ENCODE results near the gene PKHD1.

PKHD1 gene

DNA sequence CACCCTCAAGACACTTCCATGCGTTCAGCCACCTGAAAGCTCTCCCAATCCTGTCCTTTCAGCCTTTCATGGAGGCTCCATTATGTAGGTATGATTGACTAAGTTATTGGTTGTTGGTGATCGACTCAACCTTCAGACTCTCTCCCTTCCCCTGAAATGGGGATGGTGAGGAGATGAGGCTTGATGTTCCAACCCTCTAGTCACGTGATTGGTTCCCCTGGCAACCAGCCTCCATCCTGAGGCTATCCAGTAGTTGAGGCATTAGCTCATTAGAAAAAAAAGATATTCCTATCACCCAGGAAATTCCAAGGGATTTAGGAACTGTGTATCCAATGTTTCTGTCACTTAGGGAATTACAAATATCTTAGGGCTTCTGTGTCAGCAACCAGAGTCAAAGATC lies 426.6 kb downstream of the PKHD1 start:
- TF ChIP-seq, protein P1, sequence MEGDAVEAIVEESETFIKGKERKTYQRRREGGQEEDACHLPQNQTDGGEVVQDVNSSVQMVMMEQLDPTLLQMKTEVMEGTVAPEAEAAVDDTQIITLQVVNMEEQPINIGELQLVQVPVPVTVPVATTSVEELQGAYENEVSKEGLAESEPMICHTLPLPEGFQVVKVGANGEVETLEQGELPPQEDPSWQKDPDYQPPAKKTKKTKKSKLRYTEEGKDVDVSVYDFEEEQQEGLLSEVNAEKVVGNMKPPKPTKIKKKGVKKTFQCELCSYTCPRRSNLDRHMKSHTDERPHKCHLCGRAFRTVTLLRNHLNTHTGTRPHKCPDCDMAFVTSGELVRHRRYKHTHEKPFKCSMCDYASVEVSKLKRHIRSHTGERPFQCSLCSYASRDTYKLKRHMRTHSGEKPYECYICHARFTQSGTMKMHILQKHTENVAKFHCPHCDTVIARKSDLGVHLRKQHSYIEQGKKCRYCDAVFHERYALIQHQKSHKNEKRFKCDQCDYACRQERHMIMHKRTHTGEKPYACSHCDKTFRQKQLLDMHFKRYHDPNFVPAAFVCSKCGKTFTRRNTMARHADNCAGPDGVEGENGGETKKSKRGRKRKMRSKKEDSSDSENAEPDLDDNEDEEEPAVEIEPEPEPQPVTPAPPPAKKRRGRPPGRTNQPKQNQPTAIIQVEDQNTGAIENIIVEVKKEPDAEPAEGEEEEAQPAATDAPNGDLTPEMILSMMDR (IDR thresholded peaks at IDR 0.05; ENCODE audit: insufficient read depth, low read depth, low read length, missing control alignments): no peak
- no peak overlapping the region for H3K4me3 ChIP-seq (ENCODE audit: low read depth, low read length)
- no peak for DNase-seq (ENCODE audit: low read depth)

DNA sequence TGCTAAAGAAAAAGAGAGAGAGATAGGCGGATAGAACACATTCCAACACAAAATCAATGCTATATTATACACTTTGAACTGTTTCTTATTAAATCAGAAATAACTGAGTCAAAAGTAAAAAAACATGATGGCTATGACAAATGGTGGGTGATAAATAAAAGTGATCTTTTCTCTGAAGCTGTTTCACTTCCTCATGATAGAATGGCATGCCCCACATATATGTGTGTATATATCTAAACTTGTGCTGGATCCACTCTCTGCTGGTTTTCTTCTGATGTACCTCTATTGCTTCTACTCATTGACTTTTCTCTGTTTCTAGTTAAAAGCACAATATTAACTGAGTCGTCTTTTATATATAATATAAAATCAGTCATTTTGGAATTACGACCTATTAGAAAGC lies 429.9 kb downstream of the PKHD1 start:
- H3K4me3 ChIP-seq (ENCODE audit: low read depth, low read length): no peak overlapping the region
- DNase-seq (ENCODE audit: low read depth): no peak
- TF ChIP-seq, protein P1 (IDR thresholded peaks at IDR 0.05; ENCODE audit: insufficient read depth, low read depth, low read length, missing control alignments): no peak

DNA sequence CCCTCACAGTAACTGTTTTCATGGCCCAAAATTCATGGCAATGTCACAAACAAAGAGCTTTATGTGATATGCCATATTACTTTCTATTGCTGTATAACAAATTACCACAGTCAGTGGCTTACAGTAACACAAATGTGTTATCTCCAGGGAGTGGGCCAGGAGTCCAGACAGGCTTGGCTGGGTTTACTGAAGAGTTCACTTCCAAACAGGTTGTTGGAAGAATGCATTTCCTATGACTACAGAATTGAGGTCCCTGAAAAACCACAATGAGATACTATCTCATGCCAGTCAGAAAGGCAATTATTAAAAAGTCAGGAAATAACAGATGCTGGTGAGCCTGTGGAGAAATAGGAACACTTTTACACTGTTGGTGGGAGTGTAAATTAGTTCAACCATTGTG lies 431.9 kb downstream of the PKHD1 start:
- no peak for DNase-seq (ENCODE audit: low read depth)
- H3K4me3 ChIP-seq (ENCODE audit: low read depth, low read length): no peak overlapping the region
- TF ChIP-seq, protein P1 (IDR thresholded peaks at IDR 0.05; ENCODE audit: insufficient read depth, low read depth, low read length, missing control alignments): no peak

DNA sequence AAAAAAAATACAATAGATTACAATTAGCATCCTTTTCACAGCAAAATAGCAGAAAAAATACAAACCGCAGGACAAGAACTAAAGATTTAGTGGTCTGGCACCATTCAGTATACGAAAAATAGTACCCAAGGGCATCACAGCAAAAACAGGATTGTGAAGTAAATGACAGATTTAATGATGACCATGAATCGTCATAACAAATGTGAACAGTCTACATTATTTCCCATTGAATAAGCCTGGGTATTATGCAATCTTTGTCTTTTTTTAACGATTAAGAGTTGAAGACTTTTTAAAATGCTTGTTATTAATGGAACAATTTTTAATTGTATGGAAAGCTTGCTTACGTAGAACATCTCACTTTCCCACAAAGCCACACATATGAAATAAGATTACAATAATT lies 432.8 kb downstream of the PKHD1 start:
- TF ChIP-seq, protein P1 (IDR thresholded peaks at IDR 0.05; ENCODE audit: insufficient read depth, low read depth, low read length, missing control alignments): no peak
- DNase-seq (ENCODE audit: low read depth): no peak
- no peak overlapping the region for H3K4me3 ChIP-seq (ENCODE audit: low read depth, low read length)

DNA sequence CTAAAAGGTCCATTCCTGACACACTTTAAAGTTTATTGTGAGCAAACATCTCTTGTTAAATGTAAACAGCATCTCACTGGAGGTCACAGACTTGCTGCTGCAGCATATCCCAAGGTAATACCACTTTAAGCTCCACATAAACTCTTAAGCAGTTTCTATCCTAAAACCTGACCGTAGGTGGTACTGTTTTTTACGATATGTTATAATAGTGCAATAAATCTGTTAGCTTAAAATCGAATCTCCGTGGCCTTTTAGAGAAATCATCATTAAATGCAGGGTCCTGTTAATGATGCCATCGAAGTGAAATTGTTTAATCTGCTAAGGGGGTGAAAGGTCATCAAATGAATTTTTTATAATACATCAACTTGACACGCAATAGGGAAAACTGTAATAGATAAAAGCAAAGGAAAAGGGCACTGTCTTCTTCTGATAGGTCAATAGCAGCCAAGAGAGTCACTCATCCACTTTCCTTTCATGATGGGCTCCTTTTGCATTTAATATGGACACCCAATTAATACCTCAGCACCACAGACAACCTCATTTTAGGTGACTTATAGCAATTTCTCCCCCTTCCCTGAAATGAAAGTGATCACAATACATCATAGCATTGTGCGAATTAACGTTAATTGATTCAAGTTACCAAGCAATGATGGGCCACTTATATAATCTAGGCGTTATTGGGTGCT lies 436.1 kb downstream of the PKHD1 start:
- TF ChIP-seq, protein P1 (IDR thresholded peaks at IDR 0.05; ENCODE audit: insufficient read depth, low read depth, low read length, missing control alignments): no peak
- no peak for DNase-seq (ENCODE audit: low read depth)
- H3K4me3 ChIP-seq (ENCODE audit: low read depth, low read length): no peak overlapping the region

DNA sequence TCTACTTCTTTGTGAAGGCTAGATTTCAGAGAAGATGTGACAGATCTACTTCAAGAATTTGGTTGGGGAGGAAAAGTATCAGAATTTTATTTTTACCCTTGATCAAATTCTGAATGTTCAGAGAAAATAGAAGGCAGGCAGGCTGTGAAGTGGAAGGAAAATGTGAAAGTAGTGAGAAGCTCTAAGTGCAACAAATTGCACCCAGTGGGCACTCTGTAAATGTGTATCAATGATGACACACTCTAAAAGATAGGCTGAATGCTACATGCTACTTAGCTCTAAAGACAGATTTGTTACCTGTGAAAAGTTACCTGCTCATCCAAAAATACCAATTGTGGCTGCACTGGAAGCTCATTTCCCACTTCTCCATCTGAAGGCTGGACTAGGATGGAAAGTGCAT lies 438.6 kb downstream of the PKHD1 start:
- H3K4me3 ChIP-seq (ENCODE audit: low read depth, low read length): no peak overlapping the region
- TF ChIP-seq, protein P1 (IDR thresholded peaks at IDR 0.05; ENCODE audit: insufficient read depth, low read depth, low read length, missing control alignments): no peak
- DNase-seq (ENCODE audit: low read depth): no peak

DNA sequence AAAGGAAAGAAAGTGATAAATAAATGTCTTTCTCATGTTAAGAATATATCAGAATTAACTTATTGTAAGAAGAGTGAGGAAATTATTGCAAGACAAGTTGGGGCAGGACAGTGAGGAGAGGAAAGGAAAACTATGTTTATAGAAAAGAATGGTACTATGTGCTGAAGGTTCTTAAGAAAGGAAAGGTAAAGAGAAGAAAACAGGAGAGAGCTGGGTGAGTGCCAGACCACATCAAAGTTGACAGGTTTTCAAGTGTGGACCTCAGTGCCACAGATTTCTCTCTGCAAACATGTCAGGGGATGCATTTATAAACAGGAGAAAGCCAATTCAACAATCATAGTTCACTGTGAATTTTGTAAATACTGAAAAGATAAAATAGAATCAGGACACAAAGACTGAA lies 439.2 kb downstream of the PKHD1 start:
- no peak for DNase-seq (ENCODE audit: low read depth)
- no peak overlapping the region for H3K4me3 ChIP-seq (ENCODE audit: low read depth, low read length)
- TF ChIP-seq, protein P1 (IDR thresholded peaks at IDR 0.05; ENCODE audit: insufficient read depth, low read depth, low read length, missing control alignments): no peak

All from GM12865 (cell line).